Activated CD8-positive, alpha-beta T cell treated with anti-CD3 and anti-CD28 coated beads, Interleukin-2, amount 10 ng/mL, durations not matched to agents 7 days and 5 days (primary cell): Measurements from ENCODE around the gene PAQR7. TPM values are rescaled to one million over a fixed set of nuclear protein-coding genes. Genes with fewer than 3 reads are reported as not detected.

Experiments used
- ATAC-seq: fragments of 150-1000 bp; cut with Tn5 transposase; one replicate; pipeline ENCODE4 v1.10.0; 2021; ENCODE audit warnings: moderate library complexity
- CTCF ChIA-PET: fragments of 350-600 bp; sonication (Branson Sonifier 250); formaldehyde crosslinking; loops from one replicate; lab custom pipeline; 2021; ENCODE audit warnings: antibody characterized with exemption; lab: Charles Lee
- POLR2A ChIA-PET: fragments of 350-600 bp; sonication (Branson Sonifier 250); formaldehyde crosslinking; loops from one replicate; lab custom pipeline; 2021; ENCODE audit warnings: antibody characterized with exemption; lab: Charles Lee
- DNase-seq: peaks from one replicate; pipeline ENCODE4 v3.0.0-alpha.2; 2020
- H3K27ac Mint-ChIP-seq: one replicate; pipeline ENCODE4 v1.8.0; 2021; ENCODE audit warnings: mild to moderate bottlenecking, mixed read lengths
- H3K27me3 Mint-ChIP-seq: one replicate; pipeline ENCODE4 v1.8.0; 2021; ENCODE audit warnings: low read depth, mixed read lengths
- H3K36me3 Mint-ChIP-seq: one replicate; pipeline ENCODE4 v1.8.0; 2021; ENCODE audit warnings: low read depth, mixed read lengths
- H3K4me1 Mint-ChIP-seq: one replicate; pipeline ENCODE4 v1.8.0; 2021; ENCODE audit warnings: low read depth, mixed read lengths
- H3K4me3 Mint-ChIP-seq: one replicate; pipeline ENCODE4 v1.8.0; 2021; ENCODE audit warnings: mild to moderate bottlenecking, mixed read lengths
- H3K9me3 Mint-ChIP-seq: one replicate; pipeline ENCODE4 v1.8.0; 2022; ENCODE audit warnings: mixed read lengths; ENCODE audit not compliant: insufficient read depth
- total RNA-seq, 2 experiments: library from RNA; stranded (reverse); gene quantifications; one replicate each; pipeline ENCODE4 v1.2.3, GENCODE V29; 2021

Gene PAQR7
- total RNA-seq, 2 experiments from 2014 or later = 3.2 to 3.3 TPM

DNA sequence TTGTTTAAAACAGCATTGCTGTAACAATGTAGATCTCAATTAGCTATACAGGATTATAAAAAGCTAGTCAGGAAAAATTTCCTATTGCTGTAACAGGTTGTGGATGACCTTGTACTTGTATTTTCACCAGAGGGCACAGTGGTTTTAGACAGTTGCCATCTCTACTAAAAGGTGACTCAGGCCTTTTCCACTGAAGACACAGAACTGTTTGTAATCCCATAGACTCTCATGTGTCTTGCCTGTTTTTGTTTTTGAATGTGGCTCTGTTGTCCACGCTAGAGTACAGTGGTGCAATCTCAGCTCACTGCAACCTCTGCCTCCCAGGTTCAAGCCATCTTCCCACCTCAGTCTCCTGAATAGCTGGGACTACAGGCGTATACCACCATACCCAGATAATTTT lies 49.9 kb downstream of the PAQR7 start:
- no peak overlapping the region for H3K4me3 Mint-ChIP-seq
- POLR2A ChIA-PET = no interaction called here

DNA sequence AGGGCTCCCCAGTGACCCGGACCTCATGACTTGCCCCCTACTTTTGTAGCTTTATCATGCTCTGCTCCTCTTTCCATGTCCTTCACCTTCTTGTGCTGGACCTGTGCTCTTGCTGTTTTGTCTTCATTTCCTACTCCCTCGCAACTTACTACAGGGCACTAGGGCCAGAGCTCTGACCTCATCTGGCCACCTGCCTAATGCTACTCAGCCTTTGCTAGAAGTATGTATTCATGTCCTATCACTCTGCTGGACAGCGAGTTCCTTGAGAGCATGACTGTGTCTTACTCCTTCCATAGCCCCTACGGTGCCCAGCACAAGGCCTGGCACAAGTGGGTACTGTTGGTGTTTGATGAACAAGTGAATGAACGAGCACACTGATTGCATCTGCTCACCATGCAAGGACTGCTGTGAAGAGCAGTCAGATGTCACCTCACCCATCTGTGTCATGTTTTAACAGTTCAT lies 53.8 kb downstream of the PAQR7 start:
- no peak for ATAC-seq
- Mint-ChIP-seq H3K27ac (peak overlapping the region; percentile 93), H3K4me1 (peaks cover 30% of the 10 kb centered on the region), H3K27me3 (no peaks in the 10 kb centered on the region), H3K36me3 (peaks cover 10% of the 10 kb centered on the region), H3K9me3 (no peaks in the 10 kb centered on the region), H3K4me3 (peak overlapping the region; percentile 89)
- no peak for DNase-seq
- ChIA-PET CTCF (interaction anchor here (1.2 to 3.3 kb wide), 4 partner anchors 9 to 176 kb away, joined by 5 to 15 read pairs (median 10); partner anchors contain the start of gene PAFAH2), POLR2A (interaction anchor here (1.0 to 1.4 kb wide), 2 partner anchors 54 to 574 kb away, joined by 3 read pairs; partner anchors contain the start of genes PAQR7 and RSRP1)

More for the DNA sequence above, 49.9 kb downstream of the PAQR7 start:
- no peak for DNase-seq
- no peak for ATAC-seq
- Mint-ChIP-seq H3K27ac (no peak overlapping the region), H3K36me3 (peaks cover 31% of the 10 kb centered on the region), H3K27me3 (no peaks in the 10 kb centered on the region), H3K9me3 (no peaks in the 10 kb centered on the region), H3K4me1 (peaks cover 16% of the 10 kb centered on the region)
- CTCF ChIA-PET = interaction anchor here (0.9 kb wide), 1 partner anchor 172 kb away, joined by 4 read pairs; the partner anchor contains the start of gene PAFAH2

DNA sequence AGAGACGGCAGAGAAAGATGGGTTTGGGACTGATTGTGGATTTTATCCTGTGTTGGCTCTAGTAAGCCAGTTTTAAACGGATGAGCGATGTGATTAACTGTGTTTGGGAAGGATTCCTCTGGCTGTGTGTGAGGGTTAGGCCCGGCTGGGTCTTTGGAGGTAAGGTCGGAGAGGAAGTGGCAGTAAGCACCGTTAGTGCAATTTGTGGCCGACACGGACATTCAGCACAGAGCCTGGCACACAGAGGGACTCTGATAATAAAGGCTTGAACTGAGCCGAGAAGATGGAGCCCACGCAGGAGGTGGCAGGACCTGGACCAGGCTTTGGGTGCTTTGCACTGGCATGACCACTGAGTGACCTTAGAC lies 54.4 kb downstream of the PAQR7 start:
- H3K4me1 Mint-ChIP-seq = peaks cover 30% of the 10 kb centered on the region
- peak overlapping the region; percentile 89 for H3K4me3 Mint-ChIP-seq
- peak overlapping the region; percentile 93 for H3K27ac Mint-ChIP-seq
- ATAC-seq (no peak), DNase-seq (no peak)
- no peaks in the 10 kb centered on the region for H3K27me3 Mint-ChIP-seq
- no peaks in the 10 kb centered on the region for H3K9me3 Mint-ChIP-seq
- ChIA-PET POLR2A (interaction anchor here (0.7 to 2.4 kb wide), 8 partner anchors 9 to 588 kb away, joined by 3 to 8 read pairs (median 4); partner anchors contain the start of genes PAFAH2, PAQR7, RSRP1 and SYF2), CTCF (interaction anchor here (0.8 to 3.3 kb wide), 5 partner anchors 10 to 176 kb away, joined by 3 to 15 read pairs (median 9); partner anchors contain the start of gene PAFAH2)
- peaks cover 7% of the 10 kb centered on the region for H3K36me3 Mint-ChIP-seq

DNA sequence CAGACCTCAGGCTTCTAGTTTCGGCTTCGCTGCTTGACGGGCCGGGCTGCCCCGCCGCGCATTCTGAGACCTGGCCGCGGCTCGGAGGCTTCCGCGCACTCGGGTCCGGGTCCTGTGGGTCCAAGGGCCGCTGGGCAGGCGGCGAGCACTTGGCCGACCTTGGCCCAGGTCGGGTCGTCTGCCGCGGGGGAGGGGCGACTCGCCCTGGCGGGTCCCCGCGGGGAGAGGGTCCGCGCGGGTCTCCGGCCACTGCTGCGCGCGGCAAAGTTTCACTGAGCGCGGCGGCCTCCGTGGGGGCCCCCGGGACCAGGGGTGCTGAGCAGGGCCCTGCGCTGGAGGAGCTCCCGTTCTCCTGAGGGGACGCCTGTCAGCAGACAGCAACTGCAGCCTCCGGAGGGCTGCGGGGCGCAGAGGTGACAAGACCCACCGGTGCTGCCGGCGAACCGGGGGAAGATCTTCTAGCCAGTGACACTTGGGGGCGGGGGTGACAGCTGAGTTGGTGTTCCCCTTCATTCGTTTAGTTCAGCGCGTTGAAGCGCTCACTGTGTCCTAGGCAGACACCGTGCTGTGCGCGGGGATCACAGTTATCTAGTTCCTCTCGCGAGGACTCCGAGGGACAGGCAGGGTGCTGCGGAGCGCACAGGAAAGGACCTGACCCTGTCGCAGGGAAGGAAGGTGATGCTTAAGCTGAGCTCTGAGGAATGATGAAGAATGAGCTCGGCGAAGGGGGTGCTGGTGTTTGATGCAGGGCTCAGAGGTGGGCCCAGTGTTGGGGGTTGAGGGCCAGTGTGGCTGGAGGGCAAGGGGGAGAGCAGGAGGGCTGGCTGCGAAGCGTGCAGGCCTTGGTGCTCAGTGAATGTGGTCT lies 55.0 kb downstream of the PAQR7 start:
- peak overlapping the region; percentile 93 for H3K27ac Mint-ChIP-seq
- POLR2A ChIA-PET = interaction anchor here (0.6 to 2.4 kb wide), 13 partner anchors 10 to 920 kb away, joined by 3 to 8 read pairs (median 3); partner anchors contain the start of genes PAFAH2, PAQR7, RSRP1 and SYF2
- H3K4me1 Mint-ChIP-seq = peaks cover 30% of the 10 kb centered on the region
- H3K36me3 Mint-ChIP-seq = peaks cover 6% of the 10 kb centered on the region
- peak; percentile 79 for ATAC-seq
- CTCF ChIA-PET = interaction anchor here (0.8 to 3.3 kb wide), 10 partner anchors 9 to 317 kb away, joined by 3 to 15 read pairs (median 5); partner anchors contain the start of gene PAFAH2
- peak overlapping the region; percentile 89 for H3K4me3 Mint-ChIP-seq
- no peaks in the 10 kb centered on the region for H3K9me3 Mint-ChIP-seq
- peak; percentile 86 for DNase-seq
- H3K27me3 Mint-ChIP-seq = no peaks in the 10 kb centered on the region

DNA sequence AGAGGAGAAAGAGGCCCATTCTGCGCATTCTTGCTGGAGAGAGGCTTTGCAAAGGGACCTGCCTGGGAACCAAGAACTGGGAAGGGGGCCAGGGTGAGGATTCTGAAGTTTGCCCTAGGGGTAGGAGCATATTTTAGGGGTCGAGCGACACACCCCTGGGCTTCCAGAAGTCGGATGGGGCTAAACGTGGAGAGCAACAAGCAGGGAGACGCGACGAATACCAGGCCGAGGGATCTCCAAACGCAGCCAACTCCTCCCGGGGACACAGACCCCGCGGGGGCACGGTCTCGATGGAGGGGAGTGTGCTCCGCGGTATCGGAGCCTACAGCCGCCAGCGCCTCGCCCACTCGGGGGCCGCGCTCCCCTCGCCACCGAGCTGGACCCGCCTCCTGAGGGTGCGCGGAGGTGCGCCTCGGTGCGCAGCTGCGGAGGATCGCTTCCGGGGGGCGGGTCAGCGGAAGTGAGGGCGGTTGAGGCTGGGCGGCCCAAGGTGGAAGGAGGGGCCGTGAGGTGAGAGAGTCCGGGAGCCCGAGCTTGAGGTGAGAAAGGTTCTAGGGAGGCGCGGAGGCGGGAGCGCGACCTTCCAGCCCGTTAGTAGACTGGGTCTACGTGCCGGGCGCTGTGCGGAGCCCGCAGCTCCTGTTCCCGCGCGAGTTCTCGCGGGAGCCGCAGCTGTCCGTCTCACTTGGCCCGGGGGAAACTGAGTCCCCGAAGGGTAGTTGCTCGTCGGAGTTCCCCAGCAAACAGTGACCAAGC lies 55.8 kb downstream of the PAQR7 start, which contains the start of gene MTFR1L:
Gene MTFR1L (plus strand): TSS at position 464 of the 756 bp plus-strand sequence. CDS start 3,151 bp downstream, outside the sequence.
- H3K36me3 Mint-ChIP-seq = peaks cover 6% of the 10 kb centered on the region
- H3K4me3 Mint-ChIP-seq = peak within 1 kb of the TSS; percentile 89
- no peaks in the 10 kb centered on the region for H3K9me3 Mint-ChIP-seq
- no peaks in the 10 kb centered on the region for H3K27me3 Mint-ChIP-seq
- peaks cover 30% of the 10 kb centered on the region for H3K4me1 Mint-ChIP-seq
- H3K27ac Mint-ChIP-seq = peak within 1 kb of the TSS; percentile 93
- peak; percentile 88 for ATAC-seq
- CTCF ChIA-PET = interaction anchor here (0.8 to 3.3 kb wide), 9 partner anchors 8 to 316 kb away, joined by 3 to 15 read pairs (median 5); partner anchors contain the start of gene PAFAH2
- POLR2A ChIA-PET = interaction anchor here (0.6 to 2.4 kb wide), 12 partner anchors 10 to 919 kb away, joined by 3 to 8 read pairs (median 4); partner anchors contain the start of genes PAFAH2 and SYF2
- peak; percentile 97 for DNase-seq

DNA sequence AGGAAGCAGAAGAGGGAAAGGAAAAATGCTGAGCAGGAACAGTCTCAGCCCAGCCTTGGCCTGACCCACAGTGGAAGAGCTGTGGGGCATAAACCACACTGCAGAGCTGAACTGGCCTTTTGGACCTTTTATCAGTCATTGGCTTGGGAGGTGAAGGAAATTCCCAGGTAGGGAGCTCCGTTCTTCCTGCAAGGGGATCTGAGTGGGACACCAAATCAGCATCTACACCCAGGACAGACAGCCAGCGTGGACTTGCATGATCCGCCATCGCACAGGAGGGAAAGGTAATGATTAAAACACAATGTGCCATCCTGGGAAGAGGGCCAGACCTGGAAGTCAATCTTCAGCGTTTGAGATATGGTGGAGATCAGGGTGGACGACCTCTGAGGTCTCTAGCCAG lies 56.9 kb downstream of the PAQR7 start:
- peak overlapping the region; percentile 89 for H3K4me3 Mint-ChIP-seq
- no peak for DNase-seq
- ChIA-PET CTCF (interaction anchor here (1.2 to 2.3 kb wide), 2 partner anchors 179 to 204 kb away, joined by 4 to 7 read pairs; partner anchors contain the start of gene PAFAH2), POLR2A (interaction anchor here (0.6 kb wide), 1 partner anchor 375 kb away, joined by 3 read pairs; no protein-coding TSS in a partner anchor)
- H3K27ac Mint-ChIP-seq = peak overlapping the region; percentile 91
- H3K9me3 Mint-ChIP-seq = no peaks in the 10 kb centered on the region
- ATAC-seq = no peak
- H3K36me3 Mint-ChIP-seq = peaks cover 6% of the 10 kb centered on the region
- H3K4me1 Mint-ChIP-seq = peaks cover 33% of the 10 kb centered on the region
- H3K27me3 Mint-ChIP-seq = no peaks in the 10 kb centered on the region

DNA sequence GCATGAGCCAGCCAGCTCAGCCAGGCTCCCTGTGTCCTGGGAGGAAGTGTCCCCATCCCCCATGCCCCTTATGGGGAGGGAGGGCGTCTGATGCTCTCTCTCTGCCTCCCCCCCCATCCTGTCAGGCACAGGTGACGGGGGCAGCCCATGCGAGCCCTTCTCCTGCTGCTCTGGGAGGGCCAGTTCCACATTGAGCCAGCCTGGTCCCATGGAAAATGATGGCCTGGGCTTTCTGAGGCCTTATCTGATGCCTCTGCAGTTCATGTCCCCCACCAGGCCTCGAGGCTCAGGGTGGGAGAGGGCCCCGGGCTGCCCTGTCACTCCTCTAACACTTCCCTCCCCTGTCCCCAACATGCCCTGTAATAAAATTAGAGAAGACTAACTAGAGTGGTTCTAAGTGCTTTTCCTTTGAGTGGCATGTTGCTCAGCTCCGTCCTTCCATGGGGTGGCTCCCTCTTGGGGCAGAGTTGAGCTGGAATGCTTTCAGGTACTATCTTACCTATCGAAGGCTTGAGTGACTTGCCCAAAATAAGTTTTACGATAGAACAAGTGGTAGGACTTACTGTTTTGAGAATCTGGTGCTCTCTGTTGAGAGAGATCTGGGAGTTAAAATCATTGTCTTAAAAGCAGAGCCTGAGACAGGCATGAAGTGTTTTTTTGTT lies 57.5 kb downstream of the PAQR7 start:
- H3K36me3 Mint-ChIP-seq = peaks cover 6% of the 10 kb centered on the region
- H3K4me3 Mint-ChIP-seq = peak overlapping the region; percentile 89
- ChIA-PET POLR2A (interaction anchor here (0.6 kb wide), 1 partner anchor 374 kb away, joined by 3 read pairs; no protein-coding TSS in a partner anchor), CTCF (interaction anchor here (2.3 kb wide), 1 partner anchor 179 kb away, joined by 7 read pairs; the partner anchor contains the start of gene PAFAH2)
- no peaks in the 10 kb centered on the region for H3K9me3 Mint-ChIP-seq
- no peaks in the 10 kb centered on the region for H3K27me3 Mint-ChIP-seq
- DNase-seq (no peak), ATAC-seq (no peak)
- H3K4me1 Mint-ChIP-seq = peaks cover 33% of the 10 kb centered on the region
- H3K27ac Mint-ChIP-seq = peak overlapping the region; percentile 91

DNA sequence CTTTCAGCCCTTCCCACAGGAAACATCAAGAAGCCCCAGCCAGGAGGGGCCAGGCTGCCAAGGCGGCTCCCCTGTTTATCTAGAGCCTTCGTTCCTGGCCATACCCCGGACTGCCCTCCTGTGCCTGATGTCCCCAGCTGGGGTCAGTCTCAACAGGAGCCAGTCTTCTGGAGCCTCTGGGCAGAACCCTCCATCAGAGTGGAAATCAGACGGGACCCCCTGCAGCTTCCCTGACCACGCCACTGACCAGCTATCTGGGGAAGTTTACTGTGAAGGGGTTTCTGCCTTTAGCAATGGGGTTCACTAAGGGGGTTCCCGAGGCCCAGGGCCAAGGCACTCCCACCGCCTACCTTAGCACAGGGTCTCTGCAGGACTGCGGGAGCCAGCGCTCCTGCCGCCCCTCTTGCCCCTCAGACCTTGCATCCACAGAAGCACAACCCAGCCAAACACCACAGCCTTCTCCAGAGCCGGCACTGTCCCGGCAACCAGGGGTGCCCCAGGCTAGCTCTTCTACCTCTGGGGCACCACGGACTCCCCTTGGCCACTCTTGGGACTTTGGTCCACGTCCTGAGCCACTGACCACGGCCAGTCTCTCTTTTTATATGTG lies 59.3 kb downstream of the PAQR7 start:
- no peak for ATAC-seq
- DNase-seq = no peak
- Mint-ChIP-seq H3K27me3 (no peaks in the 10 kb centered on the region), H3K9me3 (no peaks in the 10 kb centered on the region), H3K4me1 (peaks cover 22% of the 10 kb centered on the region), H3K36me3 (peaks cover 6% of the 10 kb centered on the region), H3K4me3 (no peak overlapping the region), H3K27ac (no peak overlapping the region)
- ChIA-PET CTCF (no interaction called here), POLR2A (interaction anchor here (0.7 kb wide), 1 partner anchor 161 kb away, joined by 3 read pairs; no protein-coding TSS in a partner anchor)

DNA sequence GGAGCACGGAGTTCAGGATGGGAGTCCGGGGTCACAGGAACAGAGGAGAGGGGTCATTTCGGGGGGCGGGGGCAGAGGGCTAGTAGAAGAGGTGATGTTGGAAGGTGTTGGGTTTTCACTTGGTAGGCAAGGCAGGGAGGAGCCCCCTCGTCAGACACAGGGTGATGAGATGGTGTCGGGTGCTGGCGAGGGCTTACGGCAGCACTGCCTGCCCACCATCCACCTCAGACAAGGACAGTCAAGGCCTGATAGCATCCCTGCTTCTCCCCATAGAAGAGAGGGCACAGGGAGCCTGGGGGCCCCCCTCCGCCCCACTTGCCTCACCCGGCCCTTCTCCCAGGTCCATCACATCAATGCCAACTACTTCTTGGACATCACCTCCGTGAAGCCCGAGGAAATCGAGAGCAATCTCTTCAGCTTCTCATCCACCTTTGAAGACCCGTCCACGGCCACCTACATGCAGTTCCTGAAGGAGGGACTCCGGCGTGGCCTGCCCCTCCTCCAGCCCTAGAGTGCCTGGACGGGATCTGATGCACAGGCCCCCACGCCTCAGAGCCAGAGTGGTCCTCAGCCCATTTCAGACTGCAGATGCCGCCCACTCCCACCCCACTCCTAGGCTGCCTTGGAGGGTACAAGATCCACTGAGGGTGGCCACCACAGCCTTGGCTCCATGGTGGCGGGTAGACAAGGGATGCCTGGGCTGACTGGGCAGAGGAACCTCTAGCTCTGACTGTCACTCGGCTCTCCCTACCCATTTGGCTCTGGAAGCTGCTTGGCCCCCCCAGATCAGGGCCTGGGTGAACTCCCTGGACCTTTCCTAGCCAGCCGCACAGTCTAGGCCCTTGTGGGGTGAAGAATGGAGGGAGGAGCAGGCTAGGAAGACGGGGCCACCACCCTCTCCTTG lies 60.0 kb downstream of the PAQR7 start:
- Mint-ChIP-seq H3K36me3 (no peaks in the 10 kb centered on the region), H3K27ac (no peak overlapping the region), H3K9me3 (no peaks in the 10 kb centered on the region), H3K4me1 (peaks cover 20% of the 10 kb centered on the region), H3K27me3 (no peaks in the 10 kb centered on the region), H3K4me3 (no peak overlapping the region)
- POLR2A ChIA-PET = interaction anchor here (0.7 kb wide), 1 partner anchor 160 kb away, joined by 3 read pairs; no protein-coding TSS in a partner anchor
- no peak for DNase-seq
- no peak for ATAC-seq
- CTCF ChIA-PET = interaction anchor here (1.1 to 1.7 kb wide), 2 partner anchors 90 to 182 kb away, joined by 3 to 4 read pairs; partner anchors contain the start of gene PAFAH2
